Stimulated activated CD8-positive, alpha-beta memory T cell treated with anti-CD3 and anti-CD28 coated beads, Interleukin-15, amount 100 ng/mL, for 48 hours (primary cell): ENCODE measurements around the gene FILIP1L.
A peak's percentile ranks its signal among the peaks of the same experiment; 100 is the strongest.
"Not testable (repeated sequence)": the region's sequence is repeated elsewhere in the genome, so short reads cannot be mapped to it uniquely, and the experiment has no call there.

Experiments used
- DNase-seq, 2 donors: peaks; one replicate each; pipeline ENCODE4 v3.0.0-alpha.2; 2020; ENCODE audit warnings: low read depth in 2 of 2

The FILIP1L gene

GRCh38 chr3:100075196-100075595 is 39.1 kb downstream of the FILIP1L start:
- DNase-seq: no peak

DNA sequence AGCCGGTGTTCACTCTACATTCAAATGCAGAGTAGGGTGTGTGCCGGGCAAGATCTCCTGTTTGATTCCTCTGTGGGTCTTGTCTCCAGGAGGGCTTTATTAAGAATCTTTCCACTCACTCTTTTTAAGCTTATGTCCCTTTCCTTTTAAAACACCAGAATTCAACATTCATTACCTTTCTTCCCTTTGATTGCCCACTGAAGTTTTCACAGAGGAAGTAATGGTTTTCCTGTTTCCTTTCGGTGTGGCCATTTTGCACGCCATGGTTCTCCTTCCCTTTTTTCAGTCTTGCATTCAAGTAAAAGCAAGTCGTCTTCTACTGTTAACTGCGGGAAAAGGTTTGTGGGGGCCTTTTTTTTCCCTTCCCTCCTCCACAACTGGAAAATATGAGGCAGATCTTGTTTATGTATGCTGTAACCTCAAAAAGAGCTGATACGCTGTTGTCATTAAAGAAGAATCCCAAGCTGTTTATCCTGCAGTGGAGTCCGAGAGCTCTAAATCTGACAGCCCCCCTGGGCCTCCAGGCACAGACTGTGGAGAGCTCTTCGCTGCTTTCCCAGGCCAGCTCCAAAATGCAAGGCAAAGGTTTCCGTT is 40.5 kb downstream of the FILIP1L start:
- DNase-seq: no peak

- no peak for DNase-seq
Measured at GRCh38 chr3:100073049-100073713, 41.1 kb downstream of the FILIP1L start.

GRCh38 chr3:100072326-100073048 is 41.8 kb downstream of the FILIP1L start:
- DNase-seq: no peak

DNA sequence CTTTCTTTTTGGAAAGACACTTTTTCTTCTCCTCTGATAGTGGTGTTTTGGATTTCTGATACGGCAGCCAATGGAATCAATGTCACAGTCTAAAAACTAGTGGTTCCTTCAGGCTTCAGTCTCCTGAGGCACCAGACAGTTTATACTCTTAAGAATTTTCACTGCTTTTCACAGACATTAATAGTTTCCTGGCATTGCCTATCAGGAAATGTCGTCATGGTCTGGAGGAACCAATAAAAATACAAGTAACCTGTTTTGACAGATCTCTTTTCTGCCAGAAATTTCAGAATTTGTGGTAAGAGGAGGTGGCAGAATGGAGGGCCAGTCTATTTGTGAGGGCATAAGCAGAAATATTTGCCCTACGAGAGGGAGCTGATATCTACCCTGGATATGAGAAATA is 44.8 kb downstream of the FILIP1L start:
- DNase-seq: no peak

DNA sequence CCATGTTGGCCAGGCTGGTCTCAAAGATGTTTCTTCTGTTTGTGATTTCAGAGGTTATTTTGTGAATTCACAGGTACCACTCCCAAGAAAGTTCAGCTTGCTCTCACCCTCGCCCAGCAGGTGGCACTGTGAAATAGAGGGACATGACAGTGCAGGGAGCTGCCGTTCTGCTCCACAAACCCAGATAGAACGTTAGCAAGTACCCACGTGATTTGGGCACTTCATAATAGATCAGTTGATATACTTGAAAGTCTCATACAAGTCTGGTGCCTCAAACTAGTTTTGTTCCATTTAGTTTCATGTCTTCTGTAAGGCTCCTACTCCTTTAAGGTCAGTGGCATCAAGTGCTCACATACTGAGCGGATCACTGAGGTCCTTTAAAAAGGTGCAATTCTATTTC is 45.5 kb downstream of the FILIP1L start:
- peak; percentile 50 to 64 for DNase-seq

- DNase-seq: no peak
Measured at GRCh38 chr3:100067589-100067988, 46.7 kb downstream of the FILIP1L start.

GRCh38 chr3:100063929-100064461 is 50.3 kb downstream of the FILIP1L start:
- no peak for DNase-seq

DNA sequence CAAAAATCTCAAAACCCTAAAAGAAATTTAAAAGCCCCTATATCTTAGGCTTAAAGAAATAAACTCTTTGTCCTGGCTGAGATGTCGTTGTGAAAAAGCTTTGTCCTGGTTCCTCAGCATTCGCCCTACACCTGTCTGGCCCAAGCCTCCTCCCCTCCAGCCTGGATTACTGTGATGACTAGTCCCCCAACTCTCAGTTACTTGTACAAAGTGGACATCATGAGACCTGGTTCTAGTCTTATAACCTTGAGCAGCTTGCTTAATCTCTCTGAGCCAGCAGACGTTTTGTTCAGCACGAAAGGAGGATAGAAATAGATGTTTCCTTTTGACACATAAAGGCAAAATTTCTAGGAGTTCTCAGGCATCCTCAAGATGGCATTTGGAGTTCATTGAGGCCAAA is 51.6 kb downstream of the FILIP1L start:
- DNase-seq: no peak

DNA sequence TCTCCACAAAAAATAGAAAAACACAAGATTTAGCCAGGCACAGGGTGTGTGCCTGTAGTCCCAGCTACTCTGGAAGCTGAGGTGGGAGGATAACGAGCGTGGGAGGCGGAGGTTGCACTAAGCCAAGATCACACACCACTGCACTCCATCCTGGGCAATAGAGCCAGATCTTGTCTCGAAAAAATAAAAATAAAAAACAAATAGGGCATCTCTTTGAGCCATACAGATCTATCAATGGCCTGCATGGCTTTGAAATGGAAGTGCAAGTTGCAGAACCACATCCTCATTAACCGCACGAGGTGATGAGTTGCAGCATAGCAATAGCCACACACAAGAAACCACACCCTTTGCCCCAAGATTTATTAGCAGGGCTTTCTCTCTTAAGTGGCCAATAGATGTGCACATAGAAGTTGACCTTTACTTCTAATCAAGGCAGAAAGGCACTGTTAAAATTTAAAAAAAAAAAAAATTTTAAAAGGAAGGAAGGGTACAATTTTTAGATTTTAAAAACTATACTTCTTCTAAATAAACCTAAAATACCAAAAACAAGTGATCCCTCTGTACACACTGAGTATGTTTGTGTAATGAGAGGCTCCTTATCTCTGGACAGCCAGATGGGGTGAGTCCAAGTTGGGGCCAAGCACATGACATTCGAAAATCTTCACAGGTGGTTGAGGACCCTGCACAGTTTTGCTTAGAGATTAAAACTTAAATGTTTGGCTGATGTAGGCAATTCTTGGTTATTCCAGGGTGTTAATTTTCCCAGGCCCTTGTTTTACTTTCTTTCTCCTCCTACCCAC is 53.4 kb downstream of the FILIP1L start:
- DNase-seq: no peak

GRCh38 chr3:100059472-100059871 is 54.8 kb downstream of the FILIP1L start:
- DNase-seq: no peak

GRCh38 chr3:100057716-100058575 is 56.4 kb downstream of the FILIP1L start:
- DNase-seq: no peak

DNA sequence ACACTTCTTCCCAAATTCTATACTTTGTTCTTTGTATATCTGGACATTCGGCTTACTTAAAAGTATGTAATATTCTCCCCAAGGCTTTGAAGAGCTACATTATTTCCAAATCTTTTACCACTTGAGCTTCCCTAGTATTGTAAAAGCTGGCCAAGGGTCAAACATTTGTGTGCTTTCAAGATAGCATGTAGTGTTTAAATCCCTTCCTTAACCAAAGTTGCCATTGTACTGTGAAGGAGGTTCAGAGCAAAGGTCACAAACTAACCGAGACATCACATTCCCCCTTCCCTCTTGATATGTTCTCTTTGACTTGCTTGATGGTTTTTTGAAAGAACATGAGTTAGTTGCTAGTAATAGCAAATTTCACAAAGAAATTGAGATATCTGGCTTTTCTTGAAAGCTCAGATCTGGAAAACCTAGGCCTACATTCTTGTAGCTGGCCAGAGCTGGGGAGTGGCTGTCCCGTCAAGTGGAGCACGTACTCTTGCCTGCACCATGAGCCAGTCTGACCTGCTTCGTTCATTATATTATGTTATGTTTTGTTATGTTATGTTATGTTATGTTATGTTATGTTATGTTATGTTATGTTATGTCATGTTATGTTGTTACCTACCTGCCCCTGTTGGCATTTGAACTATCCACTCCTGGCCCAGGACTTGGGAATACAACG is 60.2 kb downstream of the FILIP1L start:
- DNase-seq: no peak

DNA sequence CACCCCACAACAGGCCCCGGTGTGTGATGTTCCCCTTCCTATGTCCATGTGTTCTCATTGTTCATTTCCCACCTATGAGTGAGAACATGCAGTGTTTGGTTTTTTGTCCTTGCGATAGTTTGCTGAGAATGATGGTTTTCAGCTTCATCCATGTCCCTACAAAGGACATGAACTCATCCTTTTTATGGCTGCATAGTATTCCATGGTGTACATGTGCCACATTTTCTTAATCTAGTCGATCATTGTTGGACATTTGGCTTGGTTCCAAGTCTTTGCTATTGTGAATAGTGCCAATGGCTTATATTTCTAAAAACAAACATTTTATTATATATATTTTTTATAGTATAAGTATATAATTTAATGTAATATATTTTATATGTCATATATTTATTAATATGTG is 62.8 kb downstream of the FILIP1L start:
- DNase-seq: not testable (repeated sequence)

GRCh38 chr3:100048248-100048647 is 66.1 kb downstream of the FILIP1L start:
- DNase-seq: no peak

DNA sequence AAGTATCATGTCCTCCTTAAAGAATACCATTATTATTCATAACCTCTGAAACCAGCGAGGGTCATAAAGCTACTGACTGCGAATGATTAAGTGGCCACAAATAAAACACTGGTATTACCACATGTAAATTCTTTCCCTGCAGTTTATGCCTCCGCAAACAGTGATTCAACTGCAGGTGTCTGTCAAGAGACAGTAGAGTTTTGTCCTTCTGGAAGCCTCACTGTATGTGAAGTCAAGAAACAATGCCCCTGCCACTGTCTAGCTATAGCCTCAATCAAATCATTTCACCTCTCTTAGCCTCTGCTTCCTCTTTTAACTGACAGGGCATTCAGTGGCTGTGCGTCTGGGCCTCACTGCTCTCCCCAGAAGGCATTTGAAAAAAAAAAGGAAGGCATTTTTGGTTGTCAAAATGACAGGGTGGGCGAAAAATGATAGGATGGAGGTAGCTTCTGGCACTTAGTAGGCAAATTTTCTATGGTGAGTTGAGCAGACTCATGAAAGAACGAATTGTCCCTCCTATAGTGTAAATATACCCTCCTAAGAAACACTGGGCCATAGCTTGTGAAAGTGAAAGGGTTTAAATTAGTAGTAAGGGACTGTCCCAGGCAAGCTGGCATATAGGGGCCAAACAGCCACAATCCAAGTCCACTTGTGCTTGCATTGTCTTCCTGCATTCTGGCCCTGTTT is 66.7 kb downstream of the FILIP1L start:
- no peak for DNase-seq

DNA sequence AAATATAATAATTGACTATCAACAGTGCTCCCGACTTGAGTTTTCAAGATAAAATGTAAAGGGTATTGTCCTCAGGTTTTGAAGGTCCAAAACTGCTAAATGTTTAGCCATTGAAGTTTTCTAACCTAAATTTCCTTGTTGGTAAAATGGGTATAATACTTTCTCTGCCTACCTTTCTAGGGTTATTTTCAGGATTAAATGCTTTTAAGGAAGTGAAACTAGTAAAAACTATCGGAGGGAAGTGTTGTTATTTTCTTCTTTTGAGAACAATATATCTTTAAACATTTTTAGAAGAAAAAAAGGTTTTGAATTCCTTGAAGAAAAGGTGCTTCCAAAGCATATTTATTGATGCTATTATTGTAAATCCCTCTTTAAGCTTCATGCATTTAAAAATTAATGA is 67.3 kb downstream of the FILIP1L start:
- no peak for DNase-seq

- no peak for DNase-seq
Measured at GRCh38 chr3:100045696-100046095, 68.6 kb downstream of the FILIP1L start.

DNA sequence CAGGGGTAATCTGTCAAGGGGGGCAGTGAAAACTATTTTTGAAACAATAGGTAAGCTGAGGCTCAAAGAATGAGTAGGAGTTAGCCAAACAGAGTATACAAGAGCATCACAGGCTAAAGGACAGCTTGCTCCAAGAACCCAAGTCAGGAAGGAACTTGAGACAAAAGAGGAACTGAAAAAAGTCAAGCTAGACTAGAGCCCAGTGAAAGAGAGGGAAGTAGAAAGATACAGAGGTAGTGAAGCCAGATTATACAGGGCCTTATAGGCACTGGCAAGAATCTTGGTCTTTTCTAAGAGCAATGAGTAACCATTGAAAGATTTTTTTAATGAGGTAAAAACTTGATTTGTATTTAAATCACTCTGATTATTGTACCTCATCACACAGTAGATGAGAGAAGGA is 69.9 kb downstream of the FILIP1L start:
- DNase-seq: no peak

DNA sequence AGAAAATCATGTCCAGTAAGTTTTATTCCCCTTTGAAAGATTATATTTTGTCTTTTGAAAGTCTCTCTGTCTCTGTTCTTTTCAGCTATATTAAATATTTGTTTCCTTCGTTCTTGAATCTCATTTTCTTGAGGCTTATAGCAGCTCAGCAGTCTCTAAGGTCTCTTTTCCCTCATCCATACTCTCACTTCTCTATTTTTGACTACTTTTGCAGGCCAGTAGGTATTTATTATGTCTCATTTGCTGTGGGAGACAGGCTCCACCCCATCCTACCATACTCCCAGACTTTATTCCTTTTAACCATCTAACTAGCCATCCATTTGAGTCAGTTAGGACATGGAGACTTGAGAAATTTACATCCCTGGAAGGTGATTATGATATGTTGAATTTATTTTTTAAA is 71.0 kb downstream of the FILIP1L start:
- no peak for DNase-seq
